D721Med (cell line): ENCODE results near the gene NCOA6.
"Not testable (repeated sequence)": the region's sequence is repeated elsewhere in the genome, so short reads cannot be mapped to it uniquely, and the experiment has no call there.

Experiments
- DNase-seq: peaks from one replicate; pipeline ENCODE4 v3.0.0; 2011; ENCODE audit warnings: low spot score; ENCODE audit not compliant: insufficient read length
- FAIRE-seq: peaks from 2 replicates; lab custom pipeline; 2011; peaks lifted over from hg19 to GRCh38; lab: Jason Lieb, UNC
- TF ChIP-seq, protein P1 (sequence below): IDR thresholded peaks from 2 replicates; pipeline ENCODE4 v1.5.1; 2012; ENCODE audit warnings: mild to moderate bottlenecking, control low read depth; ENCODE audit not compliant: insufficient read depth; ENCODE audit errors: missing control alignments

Gene NCOA6

DNA sequence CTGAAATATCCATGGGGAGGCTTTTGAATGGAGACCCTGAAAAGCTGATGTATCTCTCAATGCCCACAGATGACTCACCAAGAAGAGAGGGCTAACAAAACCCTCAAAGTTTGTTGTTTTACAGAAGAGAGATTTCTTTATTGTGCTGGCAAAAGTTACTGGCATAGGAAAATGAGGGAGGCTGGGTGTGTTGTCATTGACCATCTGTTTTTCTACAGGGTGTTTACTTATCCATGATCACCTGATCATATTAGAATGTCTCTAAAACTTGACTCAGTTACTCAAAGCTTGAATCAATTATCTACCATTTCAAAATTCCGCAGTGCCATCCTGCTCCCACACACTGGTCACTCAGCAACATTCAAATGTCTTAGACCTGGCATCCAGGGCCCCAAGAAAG is 9.8 kb downstream of the NCOA6 start:
- FAIRE-seq (no peak), DNase-seq (no peak)
- TF ChIP-seq, protein P1, sequence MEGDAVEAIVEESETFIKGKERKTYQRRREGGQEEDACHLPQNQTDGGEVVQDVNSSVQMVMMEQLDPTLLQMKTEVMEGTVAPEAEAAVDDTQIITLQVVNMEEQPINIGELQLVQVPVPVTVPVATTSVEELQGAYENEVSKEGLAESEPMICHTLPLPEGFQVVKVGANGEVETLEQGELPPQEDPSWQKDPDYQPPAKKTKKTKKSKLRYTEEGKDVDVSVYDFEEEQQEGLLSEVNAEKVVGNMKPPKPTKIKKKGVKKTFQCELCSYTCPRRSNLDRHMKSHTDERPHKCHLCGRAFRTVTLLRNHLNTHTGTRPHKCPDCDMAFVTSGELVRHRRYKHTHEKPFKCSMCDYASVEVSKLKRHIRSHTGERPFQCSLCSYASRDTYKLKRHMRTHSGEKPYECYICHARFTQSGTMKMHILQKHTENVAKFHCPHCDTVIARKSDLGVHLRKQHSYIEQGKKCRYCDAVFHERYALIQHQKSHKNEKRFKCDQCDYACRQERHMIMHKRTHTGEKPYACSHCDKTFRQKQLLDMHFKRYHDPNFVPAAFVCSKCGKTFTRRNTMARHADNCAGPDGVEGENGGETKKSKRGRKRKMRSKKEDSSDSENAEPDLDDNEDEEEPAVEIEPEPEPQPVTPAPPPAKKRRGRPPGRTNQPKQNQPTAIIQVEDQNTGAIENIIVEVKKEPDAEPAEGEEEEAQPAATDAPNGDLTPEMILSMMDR = no peak

DNA sequence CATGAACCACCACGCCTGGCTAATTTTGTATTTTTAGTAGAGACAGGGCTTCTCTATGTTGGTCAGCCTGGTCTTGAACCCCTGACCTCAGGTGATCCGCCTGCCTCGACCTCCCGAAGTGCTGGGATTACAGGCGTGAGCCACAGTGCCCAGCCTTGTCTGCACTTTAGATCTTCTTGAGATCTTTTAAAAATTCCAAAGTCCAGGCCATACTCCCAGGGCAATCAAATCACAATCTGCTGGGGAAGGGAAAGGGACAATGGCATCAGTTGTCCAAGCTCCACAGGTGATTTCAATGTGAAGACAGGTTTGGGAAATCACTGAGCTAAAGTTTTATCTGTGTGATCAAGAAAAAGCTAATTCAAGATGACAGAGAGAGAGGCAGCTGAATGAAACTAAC is 16.9 kb downstream of the NCOA6 start:
- DNase-seq (no peak), FAIRE-seq (no peak)
- TF ChIP-seq, protein P1 = no peak

DNA sequence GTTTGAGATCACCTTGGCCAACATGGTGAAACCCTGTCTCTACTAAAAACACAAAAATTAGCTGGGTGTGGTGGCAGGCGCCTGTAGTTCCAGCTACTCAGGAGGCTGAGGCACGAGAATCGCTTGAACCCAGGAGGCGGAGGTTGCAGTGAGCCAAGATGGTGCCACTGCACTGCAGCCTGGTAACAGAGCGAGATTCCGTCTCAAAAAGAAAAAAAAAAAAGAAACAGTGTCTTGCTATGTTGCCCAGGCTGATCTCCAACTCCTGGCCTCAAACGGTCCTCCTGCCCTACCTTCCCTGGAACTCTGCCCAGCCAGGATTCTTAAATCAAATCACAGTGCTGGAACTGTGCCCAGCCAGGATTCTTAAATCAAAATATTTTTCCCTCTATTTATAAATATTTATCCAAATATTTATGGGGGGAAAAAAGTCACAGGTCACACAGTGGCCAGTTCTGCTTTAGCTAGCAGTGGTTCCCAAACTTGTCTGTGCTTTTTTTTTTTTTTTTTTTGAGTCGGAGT is 17.4 kb downstream of the NCOA6 start:
- DNase-seq, FAIRE-seq: not testable (repeated sequence)

DNA sequence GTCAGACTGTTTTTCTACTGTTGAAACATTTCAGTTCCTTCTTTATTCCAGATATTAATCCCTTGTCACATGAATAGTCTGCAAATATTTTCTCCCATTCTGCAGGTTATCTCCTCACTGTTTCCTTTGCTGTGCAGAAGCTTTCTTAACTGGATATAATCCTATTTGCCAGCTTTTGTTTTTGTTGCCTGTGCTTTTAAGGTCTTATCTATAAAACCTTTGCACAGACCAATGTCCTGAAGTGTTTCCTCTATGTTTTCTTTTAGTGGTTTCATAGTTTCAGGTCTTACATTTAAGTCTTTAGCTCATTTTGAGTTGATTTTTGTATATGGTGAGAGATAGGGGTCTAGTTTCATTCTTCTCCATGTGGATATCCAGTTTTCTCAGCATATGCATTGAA is 19.2 kb downstream of the NCOA6 start:
- FAIRE-seq = peak; percentile 38
- TF ChIP-seq, protein P1 = no peak
- DNase-seq = no peak

DNA sequence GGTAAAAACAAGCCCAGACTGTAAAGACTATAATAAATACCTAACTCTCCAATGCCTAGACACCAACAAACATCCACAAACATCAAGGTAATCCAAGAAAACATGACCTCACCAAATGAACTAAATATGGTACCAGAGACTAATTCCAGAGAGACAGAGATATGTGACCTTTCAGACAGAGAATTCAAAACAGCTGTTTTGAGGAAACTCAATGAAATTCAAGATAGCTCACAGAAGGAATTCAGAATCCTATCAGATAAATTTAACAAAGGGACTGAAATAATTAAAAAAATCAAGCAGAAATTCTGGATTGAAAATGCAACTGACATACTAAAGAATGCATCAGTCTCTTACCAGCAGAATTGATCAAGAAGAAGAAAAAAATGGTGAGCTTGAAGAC is 26.6 kb downstream of the NCOA6 start:
- DNase-seq = no peak
- FAIRE-seq = no peak
- TF ChIP-seq, protein P1 = no peak

DNA sequence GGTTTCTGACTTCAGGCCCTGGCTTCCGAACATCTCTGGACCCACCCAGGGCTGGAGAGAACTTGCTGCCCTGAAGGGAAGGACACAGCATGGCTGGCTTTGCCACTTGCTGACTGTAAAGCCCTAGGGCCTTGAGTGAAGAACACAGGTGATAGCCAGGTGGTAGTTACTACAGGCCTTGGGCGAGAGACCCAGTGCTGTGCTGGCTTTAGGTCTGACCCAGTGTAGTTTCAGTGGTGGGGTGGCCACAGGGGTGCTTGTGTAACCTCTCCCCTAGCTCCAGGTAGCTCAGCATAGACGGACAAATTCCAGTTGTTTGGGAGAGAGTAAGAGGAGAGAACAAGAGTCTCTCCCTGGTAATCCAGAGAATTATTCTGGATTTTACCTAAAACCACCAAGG is 27.1 kb downstream of the NCOA6 start:
- TF ChIP-seq, protein P1 = no peak
- FAIRE-seq = no peak

DNA sequence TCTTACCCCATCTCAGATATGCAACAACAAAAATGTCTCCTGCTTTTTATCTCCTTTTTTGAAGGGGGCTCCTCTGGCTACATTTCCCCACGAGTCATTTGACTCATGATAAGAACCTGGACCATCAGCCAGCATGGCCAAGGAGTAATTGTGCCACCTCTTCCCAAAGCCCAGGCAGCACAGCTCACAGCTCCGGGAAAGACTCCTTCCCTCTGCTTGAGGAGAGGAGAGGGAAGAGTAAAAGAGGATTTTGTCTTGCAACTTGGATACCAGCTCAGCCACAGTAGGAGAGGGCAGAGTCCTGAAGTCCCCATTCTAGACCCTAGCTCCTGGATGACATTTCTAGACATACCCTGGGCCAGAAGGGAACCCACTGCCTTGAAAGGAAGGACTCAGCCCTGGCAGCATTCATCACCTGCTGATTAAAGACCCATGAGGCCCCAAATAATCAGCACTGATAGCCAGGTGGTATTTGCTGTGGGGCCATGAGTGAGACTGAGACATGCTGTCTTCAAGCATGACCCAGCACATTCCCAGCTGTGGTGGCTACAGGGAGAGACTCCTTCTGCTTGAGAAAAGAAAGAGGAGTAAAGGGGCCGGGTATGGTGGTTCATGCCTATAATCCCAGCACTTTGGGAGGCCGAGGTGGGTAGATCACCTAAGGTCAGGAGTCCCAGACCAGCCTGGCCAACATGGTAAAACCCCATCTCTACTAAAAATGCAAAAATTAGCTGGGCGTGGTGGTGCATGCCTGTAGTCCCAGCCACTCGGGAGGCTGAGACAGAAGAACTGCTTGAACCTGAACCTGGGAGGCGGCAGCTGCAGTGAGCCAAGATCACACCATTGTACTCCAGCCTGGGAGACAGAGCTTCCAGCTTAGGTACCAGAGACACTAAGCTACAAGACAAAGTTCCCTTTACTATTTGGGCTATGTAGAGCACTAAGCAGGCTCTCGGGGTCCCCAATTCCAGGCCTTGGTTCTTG is 28.1 kb downstream of the NCOA6 start:
- TF ChIP-seq, protein P1 = no peak
- DNase-seq (no peak), FAIRE-seq (no peak)

More for the DNA sequence above, 27.1 kb downstream of the NCOA6 start:
- DNase-seq = no peak
